Gastrocnemius medialis (tissue), 4 donors: ENCODE results near the gene MIER2.

Source experiments
- CTCF ChIP-seq, 5 experiments: fragments of 450-650 bp in 3 of 5; fragments of 200-600 bp in 2 of 5; sonication (generic) in 2 of 5; IDR thresholded peaks in 4 of 5; conservative IDR thresholded peaks in 1 of 5; 1 replicate in 4 of 5; 2 replicates in 1 of 5; pipeline ENCODE4 v1.5.1; 2016 to 2019; ENCODE audit warnings: antibody characterized with exemption in 5 of 5, mild to moderate bottlenecking in 3 of 5, moderate library complexity in 3 of 5
- POLR2A ChIP-seq, 2 donors: fragments of 450-650 bp; IDR thresholded peaks; one replicate each; pipeline ENCODE4 v1.6.1; 2017; ENCODE audit warnings: antibody characterized with exemption in 2 of 2, mild to moderate bottlenecking in 2 of 2, moderate library complexity in 2 of 2

- no peak for TF ChIP-seq CTCF (IDR thresholded peaks at IDR 0.05 in 4 of 5, conservative IDR thresholded peaks at IDR 0.05 in 1 of 5)
- no peak for TF ChIP-seq POLR2A (IDR thresholded peaks at IDR 0.05)
Observed at GRCh38 chr19:369876-370275, 25.3 kb upstream of the MIER2 start.
